ENCODE data around the gene MRPS12.

The MRPS12 gene

DNA sequence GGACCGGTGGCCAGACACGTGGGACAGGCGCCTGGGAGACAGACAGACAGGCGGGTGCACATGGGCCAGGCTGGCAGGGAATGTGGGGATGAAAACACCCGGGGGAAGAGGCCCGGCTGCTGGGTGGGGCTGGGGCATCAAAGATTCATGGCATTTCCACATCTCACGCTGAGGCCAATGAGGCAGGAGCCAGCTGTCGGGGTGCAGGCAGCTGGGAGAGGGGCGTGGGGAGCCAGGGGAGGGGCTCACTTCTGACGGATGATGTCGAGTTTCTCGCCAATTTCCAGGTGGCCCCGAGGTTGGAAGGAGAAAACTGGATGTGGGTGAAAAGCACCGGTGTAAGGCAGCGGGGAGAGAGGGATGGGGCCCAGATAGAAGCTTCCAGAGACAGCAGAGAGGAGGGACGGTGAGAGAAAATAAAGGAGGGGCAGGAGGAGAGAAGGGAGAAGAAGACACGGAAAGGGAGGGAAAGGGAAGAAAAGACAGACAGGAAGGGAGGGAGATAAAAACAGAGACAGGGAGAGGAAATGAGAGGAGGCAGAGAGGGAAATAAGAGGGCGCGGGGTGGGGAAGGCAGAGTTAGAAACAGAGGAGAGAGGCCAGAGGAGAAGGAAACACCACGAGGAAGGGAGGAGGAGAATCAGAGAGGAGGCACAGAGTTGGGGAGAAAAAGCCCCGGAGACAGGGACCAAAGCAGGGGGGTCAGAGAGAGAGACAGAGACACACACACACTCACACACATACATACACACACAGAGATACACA is 10.7 kb upstream of the MRPS12 start:
- no peak for ATAC-seq (ENCODE audit: insufficient read depth, low read depth)
- Histone ChIP-seq H3K4me2 (ENCODE audit: insufficient read depth, low read length) (no peak overlapping the region), H3K4me1 (ENCODE audit: insufficient read depth, low read length) (no peaks in the 10 kb centered on the region), H4K20me1 (ENCODE audit: insufficient read depth, low read length) (no peaks in the 10 kb centered on the region; the same call in 1 of the 2 replicates), H3K4me3 (ENCODE audit: low read depth in 1 of 2, low read length in 2 of 2) (no peak overlapping the region), H3K9ac (ENCODE audit: low read depth, low read length) (no peak overlapping the region), H2AFZ (ENCODE audit: low read depth, low read length) (no peak overlapping the region), H3K9me3 (ENCODE audit: insufficient read depth, low read length, severe bottlenecking) (no peaks in the 10 kb centered on the region), H3K79me2 (ENCODE audit: insufficient read depth, low read length) (no peaks in the 10 kb centered on the region), H3K36me3 (ENCODE audit: insufficient read depth, low read length) (peaks cover 35% of the 10 kb centered on the region), H3K27me3 (ENCODE audit: insufficient read depth, low read length, poor library complexity) (no peaks in the 10 kb centered on the region), H3K27ac (ENCODE audit: low read length) (no peak overlapping the region)
- TF ChIP-seq, protein P1, sequence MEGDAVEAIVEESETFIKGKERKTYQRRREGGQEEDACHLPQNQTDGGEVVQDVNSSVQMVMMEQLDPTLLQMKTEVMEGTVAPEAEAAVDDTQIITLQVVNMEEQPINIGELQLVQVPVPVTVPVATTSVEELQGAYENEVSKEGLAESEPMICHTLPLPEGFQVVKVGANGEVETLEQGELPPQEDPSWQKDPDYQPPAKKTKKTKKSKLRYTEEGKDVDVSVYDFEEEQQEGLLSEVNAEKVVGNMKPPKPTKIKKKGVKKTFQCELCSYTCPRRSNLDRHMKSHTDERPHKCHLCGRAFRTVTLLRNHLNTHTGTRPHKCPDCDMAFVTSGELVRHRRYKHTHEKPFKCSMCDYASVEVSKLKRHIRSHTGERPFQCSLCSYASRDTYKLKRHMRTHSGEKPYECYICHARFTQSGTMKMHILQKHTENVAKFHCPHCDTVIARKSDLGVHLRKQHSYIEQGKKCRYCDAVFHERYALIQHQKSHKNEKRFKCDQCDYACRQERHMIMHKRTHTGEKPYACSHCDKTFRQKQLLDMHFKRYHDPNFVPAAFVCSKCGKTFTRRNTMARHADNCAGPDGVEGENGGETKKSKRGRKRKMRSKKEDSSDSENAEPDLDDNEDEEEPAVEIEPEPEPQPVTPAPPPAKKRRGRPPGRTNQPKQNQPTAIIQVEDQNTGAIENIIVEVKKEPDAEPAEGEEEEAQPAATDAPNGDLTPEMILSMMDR (IDR thresholded peaks at IDR 0.05; ENCODE audit: borderline replicate concordance, extremely low read depth, low read length, poor library complexity, severe bottlenecking): no peak
- no peak for TF ChIP-seq EZH2 (IDR thresholded peaks at IDR 0.05; ENCODE audit: borderline replicate concordance, low read depth, low read length, severe bottlenecking)
- no peak for DNase-seq

DNA sequence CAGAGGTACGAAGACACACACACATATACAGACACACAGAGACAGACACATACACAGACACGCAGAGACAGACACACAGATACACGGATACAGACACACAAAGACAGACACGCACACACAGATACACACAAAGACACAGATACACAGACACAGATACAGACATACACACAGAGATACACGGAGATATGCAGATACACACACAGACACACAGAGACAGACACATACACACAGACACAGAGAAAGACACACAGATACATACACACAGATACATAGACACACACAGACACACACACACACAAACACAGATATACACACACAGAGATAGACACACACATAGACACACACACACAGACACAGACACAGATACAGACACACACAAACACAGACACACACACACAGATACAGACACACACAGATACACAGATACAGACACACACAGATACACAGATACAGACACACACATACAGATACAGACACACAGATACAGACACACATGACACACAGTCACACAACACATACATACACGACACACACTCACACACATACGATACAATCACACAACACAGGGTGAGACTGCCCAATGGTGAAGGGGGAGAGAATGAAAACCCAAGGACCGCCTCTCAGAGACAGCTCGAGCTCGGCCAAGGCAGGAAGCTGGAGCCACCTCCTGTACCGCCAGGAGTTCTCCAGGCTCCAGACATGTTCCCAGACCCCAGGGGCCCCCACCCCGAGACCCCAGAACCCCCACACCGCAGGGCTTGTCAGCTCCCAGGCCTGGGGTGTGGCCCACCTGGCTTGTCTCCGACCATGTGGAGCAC is 9.9 kb upstream of the MRPS12 start:
- no peaks in the 10 kb centered on the region for H3K4me1 ChIP-seq (ENCODE audit: insufficient read depth, low read length)
- no peak overlapping the region for H3K4me3 ChIP-seq (ENCODE audit: low read depth in 1 of 2, low read length in 2 of 2)
- TF ChIP-seq, protein P1 (IDR thresholded peaks at IDR 0.05; ENCODE audit: borderline replicate concordance, extremely low read depth, low read length, poor library complexity, severe bottlenecking): no peak
- no peak for TF ChIP-seq EZH2 (IDR thresholded peaks at IDR 0.05; ENCODE audit: borderline replicate concordance, low read depth, low read length, severe bottlenecking)
- H3K27me3 ChIP-seq (ENCODE audit: insufficient read depth, low read length, poor library complexity): no peaks in the 10 kb centered on the region
- H3K9ac ChIP-seq (ENCODE audit: low read depth, low read length): no peak overlapping the region
- ATAC-seq (ENCODE audit: insufficient read depth, low read depth) (peak; percentile 10; the same call in 1 of the 3 replicates), DNase-seq (no peak)
- no peaks in the 10 kb centered on the region for H3K79me2 ChIP-seq (ENCODE audit: insufficient read depth, low read length)
- no peaks in the 10 kb centered on the region; the same call in 1 of the 2 replicates for H4K20me1 ChIP-seq (ENCODE audit: insufficient read depth, low read length)
- H3K9me3 ChIP-seq (ENCODE audit: insufficient read depth, low read length, severe bottlenecking): no peaks in the 10 kb centered on the region
- H3K4me2 ChIP-seq (ENCODE audit: insufficient read depth, low read length): no peak overlapping the region
- H3K27ac ChIP-seq (ENCODE audit: low read length): no peak overlapping the region
- H3K36me3 ChIP-seq (ENCODE audit: insufficient read depth, low read length): peaks cover 42% of the 10 kb centered on the region
- H2AFZ ChIP-seq (ENCODE audit: low read depth, low read length): no peak overlapping the region

DNA sequence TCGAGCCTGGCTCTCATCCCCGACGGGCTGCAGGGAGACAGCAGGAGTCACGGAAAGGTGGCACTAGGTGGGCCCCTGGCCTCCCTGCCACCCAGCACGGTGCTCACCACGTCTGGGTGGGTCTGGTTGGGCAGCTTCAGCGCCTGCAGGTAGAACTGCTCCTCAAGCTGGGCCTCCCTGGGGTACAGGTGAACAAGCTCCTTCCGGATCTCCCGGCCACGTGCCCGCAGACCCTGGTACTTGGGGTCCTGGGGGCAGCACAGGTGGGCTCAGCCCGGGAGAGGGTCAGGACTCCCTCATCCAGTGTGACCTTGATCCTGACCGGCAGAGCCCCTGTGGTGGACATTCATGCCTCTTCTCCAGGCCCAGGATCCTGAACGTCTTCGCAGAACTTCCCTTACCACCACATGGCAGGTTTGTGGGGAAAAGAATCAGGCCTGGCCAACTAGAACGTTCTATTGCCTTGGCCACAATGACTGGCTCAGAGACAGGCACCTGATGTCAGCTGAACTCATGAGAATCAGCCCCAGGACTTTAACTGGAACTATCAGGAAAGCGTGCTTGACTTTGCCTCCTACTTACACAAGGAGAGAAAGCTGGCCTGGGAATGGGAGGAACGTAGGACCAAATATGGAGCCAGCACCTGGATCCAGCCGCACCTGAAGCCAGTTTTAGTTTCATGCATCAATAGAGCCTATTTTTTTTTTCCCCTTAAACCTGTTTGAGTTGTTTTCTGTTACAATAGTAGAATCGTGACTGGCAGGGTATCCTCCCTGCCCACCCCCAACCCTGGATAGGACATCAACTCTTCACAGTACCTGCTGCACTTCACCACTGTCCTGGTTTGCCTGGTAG is 9.1 kb upstream of the MRPS12 start:
- peaks cover 50% of the 10 kb centered on the region for H3K36me3 ChIP-seq (ENCODE audit: insufficient read depth, low read length)
- H3K27ac ChIP-seq (ENCODE audit: low read length): no peak overlapping the region
- H3K79me2 ChIP-seq (ENCODE audit: insufficient read depth, low read length): no peaks in the 10 kb centered on the region
- no peak for TF ChIP-seq EZH2 (IDR thresholded peaks at IDR 0.05; ENCODE audit: borderline replicate concordance, low read depth, low read length, severe bottlenecking)
- TF ChIP-seq, protein P1 (IDR thresholded peaks at IDR 0.05; ENCODE audit: borderline replicate concordance, extremely low read depth, low read length, poor library complexity, severe bottlenecking): no peak
- H2AFZ ChIP-seq (ENCODE audit: low read depth, low read length): no peak overlapping the region
- no peaks in the 10 kb centered on the region; the same call in 1 of the 2 replicates for H4K20me1 ChIP-seq (ENCODE audit: insufficient read depth, low read length)
- H3K9ac ChIP-seq (ENCODE audit: low read depth, low read length): no peak overlapping the region
- no peak for ATAC-seq (ENCODE audit: insufficient read depth, low read depth)
- DNase-seq: no peak
- no peak overlapping the region for H3K4me2 ChIP-seq (ENCODE audit: insufficient read depth, low read length)
- H3K4me1 ChIP-seq (ENCODE audit: insufficient read depth, low read length): no peaks in the 10 kb centered on the region
- H3K4me3 ChIP-seq (ENCODE audit: low read depth in 1 of 2, low read length in 2 of 2): no peak overlapping the region
- H3K9me3 ChIP-seq (ENCODE audit: insufficient read depth, low read length, severe bottlenecking): no peaks in the 10 kb centered on the region
- no peaks in the 10 kb centered on the region for H3K27me3 ChIP-seq (ENCODE audit: insufficient read depth, low read length, poor library complexity)
